HUES64 (cell line): ENCODE results near the gene SIRPD.

Experiments used
- H3K27ac ChIP-seq: 2 replicates; pipeline ENCODE4 v1.7.0; 2013; ENCODE audit warnings: low read depth, low read length, inconsistent platforms
- H3K27me3 ChIP-seq: 2 replicates; pipeline ENCODE4 v1.6.1; 2013; ENCODE audit warnings: mild to moderate bottlenecking, low read length; ENCODE audit not compliant: insufficient read depth
- H3K36me3 ChIP-seq: 2 replicates; pipeline ENCODE4 v1.6.1; 2013; ENCODE audit warnings: mild to moderate bottlenecking, low read length; ENCODE audit not compliant: insufficient read depth
- H3K4me1 ChIP-seq: 2 replicates; pipeline ENCODE4 v1.6.1; 2013; ENCODE audit warnings: mild to moderate bottlenecking, low read length, moderate library complexity; ENCODE audit not compliant: insufficient read depth
- H3K4me3 ChIP-seq: 2 replicates; pipeline ENCODE4 v1.5.1; 2013; ENCODE audit warnings: mild to moderate bottlenecking, low read length, moderate library complexity
- H3K9ac ChIP-seq: 2 replicates; pipeline ENCODE4 v1.6.1; 2013; ENCODE audit warnings: mild to moderate bottlenecking, low read depth, low read length
- H3K9me3 ChIP-seq: 2 replicates; pipeline ENCODE4 v1.6.1; 2013; ENCODE audit warnings: low read depth, low read length; ENCODE audit not compliant: insufficient read depth
- WGBS: fragments of 150-250, 120-280 bp; methylation state at CpG from one replicate; pipeline ENCODE4 v1.1.7; 2013; ENCODE audit warnings: missing lambda C conversion rate; 5-methylcytosine and 5-hydroxymethylcytosine counted together

The SIRPD gene

GRCh38 chr20:1494436-1494835 lies 63.1 kb downstream of the SIRPD start:
- Histone ChIP-seq H3K27ac (no peak overlapping the region), H3K4me3 (no peak overlapping the region), H3K27me3 (no peaks in the 10 kb centered on the region), H3K9me3 (no peaks in the 10 kb centered on the region), H3K4me1 (no peaks in the 10 kb centered on the region), H3K36me3 (no peaks in the 10 kb centered on the region), H3K9ac (no peak overlapping the region)
- WGBS: 75% methylated on average over 3 of the region's 3 CpGs

- no peak overlapping the region for H3K9ac ChIP-seq
- no peaks in the 10 kb centered on the region for H3K27me3 ChIP-seq
- H3K4me1 ChIP-seq: no peaks in the 10 kb centered on the region
- no peak overlapping the region for H3K4me3 ChIP-seq
- H3K36me3 ChIP-seq: no peaks in the 10 kb centered on the region
- no peaks in the 10 kb centered on the region for H3K9me3 ChIP-seq
- 88% methylated on average over 1 of the region's 1 CpG for WGBS
- no peak overlapping the region for H3K27ac ChIP-seq
Measured at GRCh38 chr20:1493536-1493935, 64.0 kb downstream of the SIRPD start.

GRCh38 chr20:1491860-1492642 lies 65.5 kb downstream of the SIRPD start:
- 83% methylated on average over 2 of the region's 2 CpGs for WGBS
- Histone ChIP-seq H3K36me3 (no peaks in the 10 kb centered on the region), H3K4me1 (no peaks in the 10 kb centered on the region), H3K27me3 (no peaks in the 10 kb centered on the region), H3K27ac (no peak overlapping the region), H3K9ac (no peak overlapping the region), H3K4me3 (no peak overlapping the region), H3K9me3 (no peaks in the 10 kb centered on the region)

GRCh38 chr20:1491281-1491840 lies 66.1 kb downstream of the SIRPD start, which contains the start of gene SIRPB2:
Gene SIRPB2, minus strand, starts transcription at chr20:1491420. Its CDS starts 61 bp downstream, at chr20:1491359.
- no peak within 1 kb of the TSS for H3K4me3 ChIP-seq
- no peaks in the 10 kb centered on the region for H3K36me3 ChIP-seq
- no peak within 1 kb of the TSS for H3K27ac ChIP-seq
- H3K4me1 ChIP-seq: no peaks in the 10 kb centered on the region
- H3K27me3 ChIP-seq: peaks cover 6% of the 10 kb centered on the region; the same call in 1 of the 2 replicates
- no peaks in the 10 kb centered on the region for H3K9me3 ChIP-seq
- 95% methylated on average over 11 of the region's 11 CpGs for WGBS
- H3K9ac ChIP-seq: no peak within 1 kb of the TSS

- no peak overlapping the region for H3K27ac ChIP-seq
- H3K4me3 ChIP-seq: no peak overlapping the region
- H3K27me3 ChIP-seq: peaks cover 9% of the 10 kb centered on the region; the same call in 1 of the 2 replicates
- H3K4me1 ChIP-seq: no peaks in the 10 kb centered on the region
- WGBS: 90% methylated on average over 9 of the region's 9 CpGs
- H3K9ac ChIP-seq: no peak overlapping the region
- H3K9me3 ChIP-seq: no peaks in the 10 kb centered on the region
- H3K36me3 ChIP-seq: no peaks in the 10 kb centered on the region
Measured at GRCh38 chr20:1490643-1491195, 66.8 kb downstream of the SIRPD start.

- H3K27ac ChIP-seq: no peak overlapping the region
- H3K9me3 ChIP-seq: no peaks in the 10 kb centered on the region
- H3K36me3 ChIP-seq: no peaks in the 10 kb centered on the region
- WGBS: 89% methylated on average over 6 of the region's 6 CpGs
- peaks cover 9% of the 10 kb centered on the region; the same call in 1 of the 2 replicates for H3K27me3 ChIP-seq
- H3K4me3 ChIP-seq: no peak overlapping the region
- no peak overlapping the region for H3K9ac ChIP-seq
- H3K4me1 ChIP-seq: no peaks in the 10 kb centered on the region
Measured at GRCh38 chr20:1489764-1490436, 67.6 kb downstream of the SIRPD start.

GRCh38 chr20:1489325-1489724 lies 68.2 kb downstream of the SIRPD start:
- H3K36me3 ChIP-seq: no peaks in the 10 kb centered on the region
- no peak overlapping the region for H3K9ac ChIP-seq
- H3K27me3 ChIP-seq: peaks cover 9% of the 10 kb centered on the region; the same call in 1 of the 2 replicates
- no peak overlapping the region for H3K4me3 ChIP-seq
- H3K9me3 ChIP-seq: no peaks in the 10 kb centered on the region
- WGBS: 81% methylated on average over 1 of the region's 2 CpGs
- no peaks in the 10 kb centered on the region for H3K4me1 ChIP-seq
- H3K27ac ChIP-seq: no peak overlapping the region

- WGBS: 86% methylated on average over 1 of the region's 2 CpGs
- no peaks in the 10 kb centered on the region for H3K9me3 ChIP-seq
- no peaks in the 10 kb centered on the region for H3K36me3 ChIP-seq
- no peak overlapping the region for H3K4me3 ChIP-seq
- peaks cover 9% of the 10 kb centered on the region; the same call in 1 of the 2 replicates for H3K27me3 ChIP-seq
- no peaks in the 10 kb centered on the region for H3K4me1 ChIP-seq
- no peak overlapping the region for H3K27ac ChIP-seq
- H3K9ac ChIP-seq: no peak overlapping the region
Measured at GRCh38 chr20:1486566-1486965, 70.9 kb downstream of the SIRPD start.

- WGBS: 89% methylated on average over 5 of the region's 5 CpGs
- Histone ChIP-seq H3K27ac (no peak overlapping the region), H3K4me1 (no peaks in the 10 kb centered on the region), H3K36me3 (no peaks in the 10 kb centered on the region), H3K27me3 (peaks cover 9% of the 10 kb centered on the region; the same call in 1 of the 2 replicates), H3K9ac (no peak overlapping the region), H3K4me3 (no peak overlapping the region), H3K9me3 (no peaks in the 10 kb centered on the region)
Measured at GRCh38 chr20:1484438-1485116, 72.9 kb downstream of the SIRPD start.
